Activated CD4-positive, alpha-beta T cell treated with anti-CD3 and anti-CD28 coated beads, Interleukin-2, amount 10 ng/mL, durations not matched to agents 7 days and 5 days (primary cell): ENCODE measurements around the gene NEGR1. TPM values are rescaled to one million over a fixed set of nuclear protein-coding genes. Genes with fewer than 3 reads are reported as not detected.

Experiments used
- CTCF ChIA-PET: fragments of 350-600 bp; sonication (Branson Sonifier 250); formaldehyde crosslinking; loops from one replicate; lab custom pipeline; 2021; ENCODE audit warnings: antibody characterized with exemption; lab: Charles Lee
- POLR2A ChIA-PET: fragments of 350-600 bp; sonication (Branson Sonifier 250); formaldehyde crosslinking; loops from one replicate; lab custom pipeline; 2021; ENCODE audit warnings: antibody characterized with exemption; lab: Charles Lee
- DNase-seq: peaks from one replicate; pipeline ENCODE4 v3.0.0-alpha.2; 2020
- H3K27ac Mint-ChIP-seq: one replicate; pipeline ENCODE4 v1.8.0; 2021; ENCODE audit warnings: mild to moderate bottlenecking, moderate library complexity, mixed read lengths
- H3K27me3 Mint-ChIP-seq: one replicate; pipeline ENCODE4 v1.8.0; 2021; ENCODE audit warnings: mixed read lengths
- H3K36me3 Mint-ChIP-seq: one replicate; pipeline ENCODE4 v1.8.0; 2021; ENCODE audit warnings: low read depth, mixed read lengths
- H3K4me1 Mint-ChIP-seq: one replicate; pipeline ENCODE4 v1.8.0; 2021; ENCODE audit warnings: mixed read lengths
- H3K4me3 Mint-ChIP-seq: one replicate; pipeline ENCODE4 v1.8.0; 2021; ENCODE audit warnings: mild to moderate bottlenecking, moderate library complexity, mixed read lengths
- H3K9me3 Mint-ChIP-seq: one replicate; pipeline ENCODE4 v1.8.0; 2021; ENCODE audit warnings: mixed read lengths
- total RNA-seq, 2 experiments: library from RNA; stranded (reverse); gene quantifications; one replicate each; pipeline ENCODE4 v1.2.3, GENCODE V29; 2021

The NEGR1 gene
- total RNA-seq, 2 experiments from 2014 or later, result not detected

DNA sequence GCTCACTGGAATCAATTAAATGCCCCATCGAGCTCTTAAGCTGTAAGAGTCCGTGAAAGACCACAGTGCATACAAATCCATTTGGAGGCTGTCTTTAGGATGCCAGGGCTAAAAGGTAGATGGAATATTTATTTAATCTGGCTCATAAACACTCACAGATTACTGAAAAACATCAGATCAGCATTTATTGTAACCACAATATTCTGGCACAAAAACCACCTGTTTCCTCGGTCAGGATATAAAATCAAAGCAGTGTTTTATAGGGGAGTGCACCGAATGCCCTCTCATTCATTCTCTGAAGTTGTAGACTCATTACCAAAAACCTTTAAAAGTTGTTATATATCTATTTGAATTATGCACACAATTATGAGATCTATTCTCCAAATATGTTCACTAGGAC, 500.9 kb downstream of the NEGR1 start:
- peaks cover 2% of the 10 kb centered on the region for H3K4me1 Mint-ChIP-seq
- ChIA-PET CTCF (no interaction called here), POLR2A (no interaction called here)
- no peaks in the 10 kb centered on the region for H3K9me3 Mint-ChIP-seq
- no peaks in the 10 kb centered on the region for H3K27me3 Mint-ChIP-seq
- DNase-seq, result no peak
- H3K36me3 Mint-ChIP-seq, result no peaks in the 10 kb centered on the region
- H3K4me3 Mint-ChIP-seq, result no peak overlapping the region
- H3K27ac Mint-ChIP-seq, result no peak overlapping the region

DNA sequence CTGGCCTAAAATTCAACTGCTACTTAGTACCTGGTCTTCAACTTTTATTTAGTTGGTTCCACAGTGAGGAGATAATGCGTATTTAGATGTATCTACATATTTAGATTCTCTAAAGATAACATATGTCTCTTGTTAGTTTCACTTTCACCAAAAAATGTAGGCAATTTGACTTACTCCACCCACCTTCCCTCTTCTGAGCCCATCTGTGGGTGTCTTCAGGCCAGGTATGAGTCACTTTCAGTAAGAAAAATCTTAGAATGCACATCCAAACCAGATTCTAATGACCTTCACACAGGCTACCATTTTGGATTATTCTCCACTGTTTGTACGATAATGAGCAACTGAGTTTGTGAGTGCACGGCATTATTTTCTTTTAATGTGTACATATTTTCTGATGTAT, 501.7 kb downstream of the NEGR1 start:
- Mint-ChIP-seq H3K9me3 (no peaks in the 10 kb centered on the region), H3K36me3 (no peaks in the 10 kb centered on the region), H3K27me3 (no peaks in the 10 kb centered on the region), H3K4me1 (peaks cover 2% of the 10 kb centered on the region), H3K4me3 (no peak overlapping the region), H3K27ac (no peak overlapping the region)
- ChIA-PET POLR2A (no interaction called here), CTCF (no interaction called here)
- no peak for DNase-seq

DNA sequence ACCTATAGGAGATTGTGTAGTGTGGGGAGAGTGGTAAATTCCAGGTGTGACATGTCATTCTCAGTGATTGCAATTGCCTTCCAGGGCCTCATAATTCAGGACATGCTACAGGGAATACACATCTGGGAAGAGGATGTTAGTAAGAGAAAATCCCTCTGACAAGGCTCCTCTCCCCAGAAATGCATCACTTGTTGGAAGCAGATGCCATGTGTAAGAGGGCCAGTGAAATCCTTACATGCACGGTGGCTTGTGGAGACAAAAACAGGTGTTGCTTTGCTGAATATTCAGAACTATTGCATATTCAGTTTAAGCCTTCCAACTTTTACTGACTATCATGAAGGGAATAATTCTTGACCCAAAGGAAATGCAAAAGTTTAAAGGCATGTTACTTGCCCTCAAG, 503.4 kb downstream of the NEGR1 start:
- ChIA-PET POLR2A (no interaction called here), CTCF (no interaction called here)
- DNase-seq, result no peak
- Mint-ChIP-seq H3K4me3 (no peak overlapping the region), H3K4me1 (peaks cover 2% of the 10 kb centered on the region), H3K27me3 (no peaks in the 10 kb centered on the region), H3K36me3 (no peaks in the 10 kb centered on the region), H3K9me3 (no peaks in the 10 kb centered on the region), H3K27ac (no peak overlapping the region)

DNA sequence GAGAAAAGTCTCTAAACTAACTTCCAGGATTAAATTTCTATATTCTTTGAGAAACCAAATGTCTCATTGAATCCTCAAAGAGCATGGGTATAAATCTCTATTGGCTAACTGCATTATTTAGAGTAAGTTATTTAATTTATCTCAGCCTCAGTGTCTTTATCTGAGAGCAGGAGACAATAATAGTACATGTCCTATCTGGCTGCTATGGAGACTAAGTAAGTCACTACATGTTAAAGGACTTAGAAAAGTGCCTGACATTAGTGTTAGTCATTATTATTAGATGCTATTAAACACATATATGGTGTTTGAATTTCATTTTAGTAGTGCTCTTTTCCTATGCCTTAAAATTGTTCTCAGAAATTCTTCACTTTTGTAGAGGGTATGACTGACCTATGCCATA, 505.2 kb downstream of the NEGR1 start:
- ChIA-PET CTCF (no interaction called here), POLR2A (no interaction called here)
- no peak for DNase-seq
- Mint-ChIP-seq H3K9me3 (no peaks in the 10 kb centered on the region), H3K27me3 (no peaks in the 10 kb centered on the region), H3K4me3 (no peak overlapping the region), H3K27ac (no peak overlapping the region), H3K36me3 (no peaks in the 10 kb centered on the region), H3K4me1 (peaks cover 2% of the 10 kb centered on the region)

DNA sequence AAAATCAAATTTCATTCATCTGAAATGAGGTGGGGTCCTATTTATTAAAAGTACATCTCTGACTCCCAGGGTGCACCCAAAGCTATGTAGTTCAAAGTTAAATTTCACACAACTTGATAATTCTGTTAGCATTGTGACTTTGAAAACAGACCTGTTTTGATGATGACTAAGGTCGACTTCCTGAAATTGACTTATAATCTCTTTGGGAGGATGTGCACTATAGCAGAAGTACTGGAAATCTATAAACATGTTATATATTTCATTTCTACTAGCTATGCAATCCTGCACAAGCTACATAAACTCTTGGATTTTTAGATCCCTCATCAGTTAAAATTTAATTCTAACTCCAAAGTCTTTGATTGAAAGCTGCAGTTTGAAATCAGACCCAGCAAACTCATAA, 507.6 kb downstream of the NEGR1 start:
- POLR2A ChIA-PET, result no interaction called here
- Mint-ChIP-seq H3K4me3 (no peak overlapping the region), H3K36me3 (no peaks in the 10 kb centered on the region), H3K27me3 (no peaks in the 10 kb centered on the region), H3K9me3 (peaks cover 2% of the 10 kb centered on the region), H3K4me1 (no peaks in the 10 kb centered on the region), H3K27ac (no peak overlapping the region)
- no peak for DNase-seq
- CTCF ChIA-PET, result no interaction called here

DNA sequence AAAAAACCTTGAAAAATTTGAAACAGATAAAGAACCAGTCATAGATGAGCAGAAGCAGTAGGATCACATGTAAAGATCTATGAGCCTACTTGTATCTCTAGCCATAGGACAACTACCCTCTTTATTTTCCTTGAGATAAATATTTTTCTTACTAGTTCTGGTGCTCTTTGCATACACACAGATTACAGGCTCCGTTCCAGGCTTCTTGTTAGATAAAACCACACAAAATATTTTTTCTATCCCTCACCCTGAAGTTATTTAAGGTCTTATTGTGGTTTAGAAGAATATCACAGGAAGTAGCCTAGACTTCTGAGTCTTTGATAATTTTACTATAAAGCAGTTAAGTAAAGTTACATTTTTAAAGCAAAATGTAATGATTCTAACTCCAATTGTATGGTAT, 512.2 kb downstream of the NEGR1 start:
- peaks cover 3% of the 10 kb centered on the region for H3K9me3 Mint-ChIP-seq
- no peak overlapping the region for H3K4me3 Mint-ChIP-seq
- no peak for DNase-seq
- H3K27me3 Mint-ChIP-seq, result no peaks in the 10 kb centered on the region
- no peak overlapping the region for H3K27ac Mint-ChIP-seq
- POLR2A ChIA-PET, result no interaction called here
- H3K36me3 Mint-ChIP-seq, result no peaks in the 10 kb centered on the region
- CTCF ChIA-PET, result no interaction called here
- H3K4me1 Mint-ChIP-seq, result no peaks in the 10 kb centered on the region

DNA sequence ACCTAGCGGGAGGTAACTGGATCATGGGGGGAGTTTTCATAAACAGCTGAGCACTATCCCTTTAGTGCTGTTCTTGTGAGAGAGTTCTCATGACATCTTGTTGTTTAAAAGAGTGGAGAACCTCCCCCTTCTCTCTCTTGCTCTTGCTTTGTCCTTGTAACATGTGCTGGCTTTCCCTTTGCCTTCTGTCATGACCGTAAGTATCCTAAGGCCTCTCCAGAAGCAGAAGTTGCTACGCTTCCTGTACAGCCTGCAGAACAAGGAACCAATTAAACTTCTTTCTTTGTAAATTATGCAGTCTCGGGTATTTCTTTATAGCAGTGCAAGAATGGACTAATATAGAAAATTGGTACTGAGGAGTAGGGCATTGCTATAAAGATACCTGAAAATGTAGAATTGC, 515.6 kb downstream of the NEGR1 start:
- Mint-ChIP-seq H3K4me1 (no peaks in the 10 kb centered on the region), H3K9me3 (peaks cover 3% of the 10 kb centered on the region), H3K36me3 (no peaks in the 10 kb centered on the region), H3K4me3 (no peak overlapping the region), H3K27ac (no peak overlapping the region), H3K27me3 (no peaks in the 10 kb centered on the region)
- POLR2A ChIA-PET, result no interaction called here
- DNase-seq, result no peak
- CTCF ChIA-PET, result no interaction called here

DNA sequence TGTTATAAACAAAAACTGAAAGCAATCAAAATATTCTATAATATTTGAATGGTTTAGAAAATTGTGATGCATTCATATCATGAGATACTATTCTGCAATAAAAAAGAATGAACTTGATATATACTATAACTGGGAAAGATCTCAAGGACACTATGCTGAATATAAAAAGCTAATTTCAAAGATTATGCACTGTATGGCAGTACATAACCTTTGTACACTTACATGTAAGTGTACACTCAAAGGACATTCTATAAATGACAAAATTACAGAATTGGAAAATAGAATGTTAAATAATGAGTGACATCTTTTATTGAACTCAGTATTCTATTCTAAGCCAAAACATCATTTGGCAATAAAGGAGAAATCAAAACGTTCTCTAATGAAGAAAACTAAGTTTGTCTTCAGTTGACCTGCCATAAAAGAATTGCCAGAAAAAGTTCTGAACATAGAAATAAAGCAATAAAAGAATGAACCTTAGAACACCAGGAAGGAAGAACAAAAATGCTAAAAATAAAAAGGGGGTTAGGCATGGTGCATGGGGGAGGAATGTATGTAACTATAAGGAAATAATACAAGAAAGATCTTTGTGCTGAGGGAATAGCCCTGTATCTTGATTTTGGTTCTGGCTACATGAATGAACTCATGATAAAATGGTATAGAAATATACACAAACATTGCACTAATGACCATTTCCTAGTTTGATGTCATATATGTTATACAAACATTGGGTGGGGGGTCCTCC, 519.7 kb downstream of the NEGR1 start:
- Mint-ChIP-seq H3K4me1 (no peaks in the 10 kb centered on the region), H3K9me3 (no peaks in the 10 kb centered on the region), H3K27ac (no peak overlapping the region), H3K36me3 (no peaks in the 10 kb centered on the region), H3K4me3 (no peak overlapping the region), H3K27me3 (no peaks in the 10 kb centered on the region)
- CTCF ChIA-PET, result no interaction called here
- POLR2A ChIA-PET, result no interaction called here
- DNase-seq, result no peak

DNA sequence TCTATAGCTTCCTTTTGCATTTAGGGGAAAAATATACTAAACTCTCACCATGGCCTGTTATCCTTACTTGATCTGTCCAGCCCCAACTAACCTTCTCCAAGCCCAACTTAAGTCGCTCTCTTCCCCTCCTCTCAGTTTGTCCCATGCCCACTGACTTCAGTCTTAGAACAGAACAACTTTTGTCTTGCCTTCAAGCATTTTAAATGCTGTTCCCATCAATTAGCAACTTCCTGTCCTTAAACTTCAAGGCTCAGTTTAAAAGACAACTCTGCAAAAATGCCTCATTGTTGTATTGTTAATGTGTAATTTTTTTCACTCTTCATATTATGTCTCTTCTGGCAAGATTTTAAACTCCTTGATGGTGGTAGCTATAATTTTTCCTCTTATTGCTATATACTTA, 526.9 kb downstream of the NEGR1 start:
- Mint-ChIP-seq H3K27me3 (no peaks in the 10 kb centered on the region), H3K36me3 (no peaks in the 10 kb centered on the region), H3K9me3 (no peaks in the 10 kb centered on the region), H3K4me3 (no peak overlapping the region), H3K27ac (no peak overlapping the region), H3K4me1 (no peaks in the 10 kb centered on the region)
- POLR2A ChIA-PET, result no interaction called here
- no peak for DNase-seq
- CTCF ChIA-PET, result no interaction called here

DNA sequence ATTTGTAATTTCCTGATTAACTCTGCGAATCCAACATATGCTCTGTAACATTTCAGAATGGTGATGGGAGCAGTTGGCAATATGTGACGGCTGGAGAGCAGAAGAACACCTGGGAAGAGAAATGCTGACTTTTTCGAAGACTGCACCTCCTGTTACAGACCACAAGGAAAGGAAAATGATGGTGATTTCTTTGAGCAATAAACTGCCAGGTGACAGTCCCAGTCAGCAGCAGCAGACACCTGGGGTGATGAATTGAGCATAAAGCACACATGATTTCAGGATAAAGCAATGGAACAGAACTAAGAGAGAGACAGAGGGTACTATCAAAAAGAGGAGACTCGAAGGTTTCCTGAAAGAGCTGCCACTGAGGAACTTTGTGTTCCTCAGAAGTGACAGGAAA, 528.6 kb downstream of the NEGR1 start:
- Mint-ChIP-seq H3K27ac (no peak overlapping the region), H3K36me3 (no peaks in the 10 kb centered on the region), H3K4me3 (no peak overlapping the region), H3K27me3 (no peaks in the 10 kb centered on the region), H3K9me3 (peaks cover 2% of the 10 kb centered on the region), H3K4me1 (no peaks in the 10 kb centered on the region)
- CTCF ChIA-PET, result no interaction called here
- DNase-seq, result no peak
- POLR2A ChIA-PET, result no interaction called here

DNA sequence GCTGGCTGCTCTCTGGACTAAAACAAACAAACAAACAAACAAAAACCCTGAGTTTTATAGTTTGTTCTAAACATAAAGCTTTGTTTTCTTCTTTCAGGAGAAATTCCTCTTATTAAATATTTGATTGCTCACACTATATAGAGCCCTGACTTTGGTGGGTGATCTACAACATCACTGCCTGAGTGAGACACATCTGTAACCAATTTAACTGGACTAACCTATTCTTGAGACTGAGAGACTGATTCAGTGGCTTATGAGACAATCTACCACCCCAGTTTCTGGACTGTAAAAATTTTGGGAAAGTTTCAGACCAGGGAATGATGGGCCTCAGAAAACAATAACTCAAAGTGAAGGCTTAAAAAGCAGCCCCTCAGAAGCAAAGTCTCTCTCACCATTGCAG, 537.0 kb downstream of the NEGR1 start:
- CTCF ChIA-PET, result no interaction called here
- DNase-seq, result no peak
- Mint-ChIP-seq H3K4me3 (no peak overlapping the region), H3K27ac (no peak overlapping the region), H3K4me1 (no peaks in the 10 kb centered on the region), H3K27me3 (no peaks in the 10 kb centered on the region), H3K36me3 (no peaks in the 10 kb centered on the region), H3K9me3 (peaks cover 1% of the 10 kb centered on the region)
- POLR2A ChIA-PET, result no interaction called here

DNA sequence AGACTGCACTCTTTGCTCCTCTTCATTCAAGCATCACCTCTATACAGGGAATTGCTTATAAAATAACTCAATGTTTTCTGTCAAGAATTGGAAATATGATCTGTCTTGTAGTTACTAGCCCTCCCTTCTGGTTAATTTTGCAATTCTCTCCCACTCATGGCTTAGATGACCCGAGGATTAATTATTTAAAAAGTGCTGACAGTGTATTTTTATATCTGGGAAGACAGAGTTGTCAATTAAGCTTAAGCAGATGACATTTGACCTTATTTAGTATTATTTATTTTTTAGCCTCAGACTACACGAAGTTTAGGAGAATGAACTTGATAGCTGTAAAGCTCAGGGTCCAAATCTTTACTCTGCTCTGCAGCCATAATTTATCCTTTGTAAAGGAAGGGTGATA, 538.5 kb downstream of the NEGR1 start:
- no peak overlapping the region for H3K4me3 Mint-ChIP-seq
- CTCF ChIA-PET, result no interaction called here

DNA sequence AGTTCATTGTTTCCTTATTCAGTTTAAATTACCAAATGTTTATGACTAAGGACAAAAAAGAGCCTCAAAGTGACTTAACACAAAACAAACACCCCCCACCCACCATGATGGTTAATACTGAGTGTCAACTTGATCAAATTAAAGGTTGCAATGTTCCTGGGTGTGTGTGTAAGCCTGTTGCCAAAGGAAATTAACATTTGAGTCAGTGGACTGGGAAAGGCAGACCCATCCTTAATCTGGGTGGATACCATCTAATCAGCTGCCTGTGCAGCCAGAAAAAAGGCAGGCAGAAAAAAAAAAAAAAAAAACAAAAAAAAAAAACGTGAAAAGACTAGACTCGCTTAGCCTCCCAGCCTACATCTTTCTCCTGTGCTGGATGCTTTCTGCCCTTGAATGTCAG, 543.4 kb downstream of the NEGR1 start:
- no peaks in the 10 kb centered on the region for H3K27me3 Mint-ChIP-seq
- no peak for DNase-seq
- no peaks in the 10 kb centered on the region for H3K9me3 Mint-ChIP-seq
- ChIA-PET CTCF (no interaction called here), POLR2A (no interaction called here)
- no peak overlapping the region for H3K4me3 Mint-ChIP-seq
- no peaks in the 10 kb centered on the region for H3K36me3 Mint-ChIP-seq
- H3K4me1 Mint-ChIP-seq, result no peaks in the 10 kb centered on the region
- no peak overlapping the region for H3K27ac Mint-ChIP-seq

More for the DNA sequence above, 538.5 kb downstream of the NEGR1 start:
- Mint-ChIP-seq H3K9me3 (no peaks in the 10 kb centered on the region), H3K4me1 (no peaks in the 10 kb centered on the region), H3K27me3 (no peaks in the 10 kb centered on the region), H3K27ac (no peak overlapping the region), H3K36me3 (no peaks in the 10 kb centered on the region)
- POLR2A ChIA-PET, result no interaction called here
- DNase-seq, result no peak

DNA sequence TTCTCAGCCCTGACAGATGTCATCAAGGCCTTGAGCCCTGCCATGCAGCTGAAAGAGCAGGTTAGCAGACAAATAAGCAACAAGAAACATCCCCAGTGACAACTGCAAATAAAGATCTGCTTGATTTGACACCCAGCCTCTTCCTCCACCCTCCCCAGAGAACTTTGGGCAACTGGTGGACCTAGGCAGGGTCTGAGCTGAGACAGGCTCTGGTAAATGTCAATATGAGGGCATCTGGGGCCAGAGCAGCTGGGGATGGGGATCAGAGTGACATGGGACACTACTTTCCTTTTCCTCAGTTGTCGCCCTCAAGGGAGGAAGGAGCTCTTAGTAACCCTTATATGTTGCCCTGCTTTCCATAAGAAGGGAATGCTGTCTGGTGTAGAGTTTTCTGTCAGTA, 544.1 kb downstream of the NEGR1 start:
- POLR2A ChIA-PET, result no interaction called here
- no peak overlapping the region for H3K4me3 Mint-ChIP-seq

More for the DNA sequence above, 544.1 kb downstream of the NEGR1 start:
- no peaks in the 10 kb centered on the region for H3K36me3 Mint-ChIP-seq
- CTCF ChIA-PET, result no interaction called here
- no peaks in the 10 kb centered on the region for H3K4me1 Mint-ChIP-seq
- H3K9me3 Mint-ChIP-seq, result no peaks in the 10 kb centered on the region
- no peaks in the 10 kb centered on the region for H3K27me3 Mint-ChIP-seq
- H3K27ac Mint-ChIP-seq, result no peak overlapping the region
- DNase-seq, result no peak
